Esophagus muscularis mucosa (tissue), 4 donors: ENCODE results near the gene HNRNPU.

Experiments used
- EP300 ChIP-seq: sonication (generic); formaldehyde crosslinking; IDR thresholded peaks from one replicate; pipeline ENCODE4 v1.6.1; 2017; ENCODE audit warnings: antibody characterized with exemption
- POLR2A ChIP-seq: fragments of 450-650 bp; IDR thresholded peaks from one replicate; pipeline ENCODE4 v1.6.1; 2017; ENCODE audit warnings: antibody characterized with exemption, moderate library complexity, mild to moderate bottlenecking, low read depth
- POLR2AphosphoS5 ChIP-seq, 2 donors: sonication (generic); formaldehyde crosslinking; IDR thresholded peaks; one replicate each; pipeline ENCODE4 v1.6.1; 2017; ENCODE audit warnings: antibody characterized with exemption in 2 of 2
- TF ChIP-seq, protein P1 (sequence below), 3 experiments: fragments of 200-600 bp in 2 of 3; fragments of 450-650 bp in 1 of 3; sonication (generic) in 2 of 3; IDR thresholded peaks; one replicate each; pipeline ENCODE4 v1.5.1; 2017 to 2019; ENCODE audit warnings: antibody characterized with exemption in 3 of 3, mild to moderate bottlenecking in 2 of 3, moderate library complexity in 1 of 3

- TF ChIP-seq, protein P1, sequence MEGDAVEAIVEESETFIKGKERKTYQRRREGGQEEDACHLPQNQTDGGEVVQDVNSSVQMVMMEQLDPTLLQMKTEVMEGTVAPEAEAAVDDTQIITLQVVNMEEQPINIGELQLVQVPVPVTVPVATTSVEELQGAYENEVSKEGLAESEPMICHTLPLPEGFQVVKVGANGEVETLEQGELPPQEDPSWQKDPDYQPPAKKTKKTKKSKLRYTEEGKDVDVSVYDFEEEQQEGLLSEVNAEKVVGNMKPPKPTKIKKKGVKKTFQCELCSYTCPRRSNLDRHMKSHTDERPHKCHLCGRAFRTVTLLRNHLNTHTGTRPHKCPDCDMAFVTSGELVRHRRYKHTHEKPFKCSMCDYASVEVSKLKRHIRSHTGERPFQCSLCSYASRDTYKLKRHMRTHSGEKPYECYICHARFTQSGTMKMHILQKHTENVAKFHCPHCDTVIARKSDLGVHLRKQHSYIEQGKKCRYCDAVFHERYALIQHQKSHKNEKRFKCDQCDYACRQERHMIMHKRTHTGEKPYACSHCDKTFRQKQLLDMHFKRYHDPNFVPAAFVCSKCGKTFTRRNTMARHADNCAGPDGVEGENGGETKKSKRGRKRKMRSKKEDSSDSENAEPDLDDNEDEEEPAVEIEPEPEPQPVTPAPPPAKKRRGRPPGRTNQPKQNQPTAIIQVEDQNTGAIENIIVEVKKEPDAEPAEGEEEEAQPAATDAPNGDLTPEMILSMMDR (IDR thresholded peaks at IDR 0.05), result no peak
- TF ChIP-seq POLR2A (no peak), POLR2AphosphoS5 (IDR thresholded peaks at IDR 0.05) (no peak), EP300 (no peak)
Measured at GRCh38 chr1:244821134-244821533, 43.2 kb downstream of the HNRNPU start.
